Erythroblast (primary cell): Measurements from ENCODE around the gene TOX3.

Source experiments
- GATA1 ChIP-seq: IDR thresholded peaks from 2 replicates; pipeline ENCODE4 v1.6.1; 2011; ENCODE audit warnings: low read depth, mild to moderate bottlenecking, control low read depth, low read length, moderate library complexity
- POLR2A ChIP-seq: IDR thresholded peaks from 2 replicates; pipeline ENCODE4 v1.6.1; 2011; ENCODE audit warnings: mild to moderate bottlenecking, low read length

DNA sequence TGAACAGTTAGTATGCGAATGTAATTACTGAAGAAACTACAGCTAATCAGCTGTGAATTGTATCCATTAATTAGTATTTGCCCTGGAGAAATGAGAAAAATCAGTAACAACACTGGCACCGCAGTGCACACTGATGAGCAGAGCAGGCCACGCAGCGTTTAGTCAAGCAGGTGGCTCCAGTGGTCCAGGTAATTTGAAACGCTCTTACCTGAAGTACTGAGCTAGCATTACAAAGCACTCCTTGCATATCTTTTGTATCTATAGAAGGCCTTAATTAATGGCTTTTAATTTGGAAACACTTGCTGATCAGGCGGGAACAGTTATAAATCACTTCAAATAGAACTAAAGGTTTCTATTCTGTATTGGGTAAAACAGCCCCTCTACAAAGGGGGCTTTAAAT, 76.4 kb downstream of the TOX3 start:
- TF ChIP-seq POLR2A = no peak
- no peak for TF ChIP-seq GATA1
